Endodermal cell (in vitro differentiated cells): ENCODE measurements around the gene MPRIP. TPM values are rescaled to one million over a fixed set of nuclear protein-coding genes. Genes with fewer than 3 reads are reported as not detected.

ENCODE experiments used
- DNase-seq: peaks from one replicate; pipeline ENCODE4 v3.0.0-alpha.2; 2017
- H3K27ac ChIP-seq: 2 replicates; pipeline ENCODE4 v1.5.1; 2013; ENCODE audit warnings: mild to moderate bottlenecking, low read depth, low read length, moderate library complexity
- H3K27me3 ChIP-seq: 2 replicates; pipeline ENCODE4 v1.6.1; 2013; ENCODE audit warnings: mild to moderate bottlenecking, low read length, moderate library complexity; ENCODE audit not compliant: insufficient read depth, control insufficient read depth, poor library complexity, severe bottlenecking
- H3K36me3 ChIP-seq: 2 replicates; pipeline ENCODE4 v1.7.0; 2013; ENCODE audit warnings: mild to moderate bottlenecking, low read length, moderate library complexity; ENCODE audit not compliant: control insufficient read depth, insufficient read depth
- H3K4me1 ChIP-seq: one replicate; pipeline ENCODE4 v1.7.0; 2013; ENCODE audit warnings: low read length; ENCODE audit not compliant: control insufficient read depth, insufficient read depth
- H3K4me3 ChIP-seq: 2 replicates; pipeline ENCODE4 v1.5.1; 2013; ENCODE audit warnings: mild to moderate bottlenecking, low read length, moderate library complexity
- H3K9ac ChIP-seq: 2 replicates; pipeline ENCODE4 v1.6.1; 2013; ENCODE audit warnings: mild to moderate bottlenecking, low read length, moderate library complexity; ENCODE audit not compliant: poor library complexity, severe bottlenecking; ENCODE audit errors: extremely low read depth
- H3K9me3 ChIP-seq: 2 replicates; pipeline ENCODE4 v1.6.1; 2013; ENCODE audit warnings: mild to moderate bottlenecking, low read length, moderate library complexity; ENCODE audit not compliant: control insufficient read depth
- H3K27ac Mint-ChIP-seq: 2 replicates; pipeline ENCODE4 v1.8.0; 2020; ENCODE audit warnings: mixed read lengths
- H3K27me3 Mint-ChIP-seq: 2 replicates; pipeline ENCODE4 v1.8.0; 2021; ENCODE audit warnings: mild to moderate bottlenecking, mixed read lengths; ENCODE audit not compliant: insufficient read depth
- H3K36me3 Mint-ChIP-seq: 2 replicates; pipeline ENCODE4 v1.8.0; 2020; ENCODE audit warnings: low read depth, mixed read lengths
- H3K4me1 Mint-ChIP-seq: 2 replicates; pipeline ENCODE4 v1.8.0; 2020; ENCODE audit warnings: mixed read lengths
- H3K4me3 Mint-ChIP-seq: 2 replicates; pipeline ENCODE4 v1.8.0; 2020; ENCODE audit warnings: mild to moderate bottlenecking, moderate library complexity, mixed read lengths
- H3K9me3 Mint-ChIP-seq: 2 replicates; pipeline ENCODE4 v1.8.0; 2020; ENCODE audit warnings: mild to moderate bottlenecking, mixed read lengths
- WGBS, 2 experiments: methylation state at CpG; one replicate each; pipeline versions ENCODE4 v1.1.5 to v1.1.7; 2013; ENCODE audit warnings: missing lambda C conversion rate in 2 of 2, mixed read lengths in 1 of 2; ENCODE audit not compliant: insufficient coverage in 1 of 2, insufficient read length in 1 of 2; 5-methylcytosine and 5-hydroxymethylcytosine counted together
- total RNA-seq, 2 donors: library from RNA; stranded (reverse); fragmentation: NEBNext Ultra II Directional in 1 of 2; extraction: Animal tissue kit (Norgen Biotek cat#: 25700) in 1 of 2; gene quantifications; 2 replicates in 1 of 2; 3 replicates in 1 of 2; pipeline ENCODE4 v1.2.1, GENCODE V29; 2021
- TF ChIP-seq, protein P1 (sequence below): fragments of 200-600 bp; sonication (generic); conservative IDR thresholded peaks from 2 replicates; pipeline ENCODE4 v1.5.0; 2021; ENCODE audit warnings: antibody characterized with exemption, mild to moderate bottlenecking

MPRIP gene
- total RNA-seq, 2 donors from 2014 or later: 154 to 155 TPM

DNA sequence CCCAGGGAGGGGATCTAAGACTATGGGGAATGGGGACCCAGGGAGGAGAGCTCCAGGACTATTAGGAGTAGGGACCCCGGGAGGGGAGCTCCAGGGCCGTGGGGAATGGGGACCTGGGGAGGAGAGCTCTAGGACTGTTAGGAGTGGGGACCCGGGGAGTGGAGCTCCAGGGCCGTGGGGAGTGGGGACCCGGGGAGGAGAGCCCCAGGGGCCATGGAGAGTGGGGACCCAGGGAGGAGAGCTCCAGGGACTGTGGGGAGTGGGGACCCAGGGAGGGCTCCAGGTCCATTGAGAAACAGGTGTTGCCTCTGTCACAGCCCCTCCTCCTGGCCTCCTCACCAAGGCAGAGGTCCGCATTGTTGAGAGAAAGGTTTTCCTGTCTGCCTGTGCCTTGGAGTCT is 16.0 kb downstream of the MPRIP start:
- TF ChIP-seq, protein P1, sequence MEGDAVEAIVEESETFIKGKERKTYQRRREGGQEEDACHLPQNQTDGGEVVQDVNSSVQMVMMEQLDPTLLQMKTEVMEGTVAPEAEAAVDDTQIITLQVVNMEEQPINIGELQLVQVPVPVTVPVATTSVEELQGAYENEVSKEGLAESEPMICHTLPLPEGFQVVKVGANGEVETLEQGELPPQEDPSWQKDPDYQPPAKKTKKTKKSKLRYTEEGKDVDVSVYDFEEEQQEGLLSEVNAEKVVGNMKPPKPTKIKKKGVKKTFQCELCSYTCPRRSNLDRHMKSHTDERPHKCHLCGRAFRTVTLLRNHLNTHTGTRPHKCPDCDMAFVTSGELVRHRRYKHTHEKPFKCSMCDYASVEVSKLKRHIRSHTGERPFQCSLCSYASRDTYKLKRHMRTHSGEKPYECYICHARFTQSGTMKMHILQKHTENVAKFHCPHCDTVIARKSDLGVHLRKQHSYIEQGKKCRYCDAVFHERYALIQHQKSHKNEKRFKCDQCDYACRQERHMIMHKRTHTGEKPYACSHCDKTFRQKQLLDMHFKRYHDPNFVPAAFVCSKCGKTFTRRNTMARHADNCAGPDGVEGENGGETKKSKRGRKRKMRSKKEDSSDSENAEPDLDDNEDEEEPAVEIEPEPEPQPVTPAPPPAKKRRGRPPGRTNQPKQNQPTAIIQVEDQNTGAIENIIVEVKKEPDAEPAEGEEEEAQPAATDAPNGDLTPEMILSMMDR: no peak
- Histone ChIP-seq H3K36me3 (no peaks in the 10 kb centered on the region), H3K9ac (no peak overlapping the region), H3K27me3 (no peaks in the 10 kb centered on the region), H3K9me3 (no peaks in the 10 kb centered on the region), H3K27ac (no peak overlapping the region), H3K4me1 (no peaks in the 10 kb centered on the region), H3K4me3 (no peak overlapping the region)
- Mint-ChIP-seq H3K27me3 (no peaks in the 10 kb centered on the region), H3K4me3 (no peak overlapping the region), H3K27ac (no peak overlapping the region), H3K4me1 (peaks cover 3% of the 10 kb centered on the region), H3K36me3 (peaks cover 15% of the 10 kb centered on the region), H3K9me3 (peaks cover 2% of the 10 kb centered on the region)
- DNase-seq: peak; percentile 33
- 89 to 91% methylated on average over 3 to 6 of the region's 6 CpGs for WGBS, 2 experiments

DNA sequence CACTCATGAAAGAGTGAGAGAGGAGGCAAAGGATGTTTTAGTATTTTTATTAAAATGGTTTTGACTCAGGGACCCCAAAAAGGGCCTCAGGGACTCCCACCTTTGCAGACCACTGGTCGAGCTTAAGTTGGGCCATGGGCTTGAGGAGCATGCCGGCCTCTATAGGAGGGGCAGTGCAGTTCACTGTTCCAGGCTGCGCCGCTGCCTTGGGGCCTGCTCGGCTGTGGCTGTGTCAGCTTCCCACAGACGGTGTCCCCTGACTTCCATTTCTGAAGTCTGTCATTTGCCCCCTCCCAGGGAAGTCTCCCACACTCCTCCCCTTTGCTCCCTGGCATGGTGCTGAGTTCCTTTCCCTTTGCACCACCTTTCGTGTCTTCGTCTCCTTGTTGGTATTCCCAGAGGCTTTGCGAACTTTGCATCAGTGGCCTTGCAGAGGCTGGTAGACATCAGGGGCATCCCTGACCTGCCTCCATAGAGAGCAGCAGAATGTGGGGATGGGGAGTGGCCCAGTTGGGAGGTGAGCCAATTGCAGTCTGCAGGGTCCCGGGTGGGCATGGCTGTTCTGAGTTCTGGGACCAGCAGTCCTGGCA is 17.1 kb downstream of the MPRIP start:
- H3K9ac ChIP-seq: no peak overlapping the region

DNA sequence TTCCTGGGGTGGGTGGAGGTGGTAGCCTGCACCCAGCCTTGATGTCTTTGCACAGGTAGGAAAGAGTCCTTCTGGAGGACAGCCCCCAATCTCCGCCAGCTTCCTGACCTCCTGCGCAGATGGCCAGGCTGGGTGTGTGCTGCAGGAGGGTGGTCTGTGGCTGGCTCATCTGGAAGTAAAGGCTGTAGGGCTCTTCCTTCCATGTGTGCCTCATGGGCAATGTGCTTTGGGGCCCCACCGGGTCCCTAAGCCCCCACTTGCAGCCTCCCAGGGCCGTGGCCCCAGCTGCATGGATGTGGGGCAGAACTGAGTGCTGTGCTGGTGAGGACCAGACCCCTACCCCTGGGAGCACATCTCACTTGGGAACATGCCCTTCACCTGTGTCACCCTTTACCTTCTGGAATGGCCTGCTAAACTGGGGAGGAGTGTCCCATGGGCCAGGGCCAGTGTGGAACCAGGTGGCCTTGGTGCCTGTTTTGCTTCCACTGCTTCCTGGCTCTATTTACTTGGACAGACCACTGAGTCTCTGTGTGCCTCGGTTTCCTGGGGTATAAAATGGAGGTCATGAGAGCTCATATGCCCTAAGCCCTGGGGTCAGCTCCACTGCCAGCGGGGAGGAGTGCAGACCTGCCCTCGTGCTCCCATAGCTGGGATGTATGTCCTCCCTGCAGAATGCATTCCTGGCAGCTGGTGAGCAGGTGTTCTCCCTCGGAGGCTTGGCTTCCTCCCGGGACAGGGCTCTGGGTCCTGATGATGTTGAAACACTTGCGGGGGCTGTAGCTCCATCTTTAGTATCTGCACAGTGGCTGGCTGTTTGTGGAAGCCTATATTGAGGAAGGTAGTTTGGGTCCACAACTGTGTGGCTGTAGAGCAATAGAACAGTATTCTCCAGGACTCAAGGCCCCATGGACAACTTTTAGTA is 18.0 kb downstream of the MPRIP start:
- 94 to 98% methylated on average over 8 to 10 of the region's 10 CpGs for WGBS, 2 experiments
- H3K4me3 ChIP-seq: no peak overlapping the region
- Mint-ChIP-seq H3K27ac (no peak overlapping the region), H3K4me1 (peaks cover 3% of the 10 kb centered on the region), H3K4me3 (no peak overlapping the region), H3K27me3 (no peaks in the 10 kb centered on the region), H3K36me3 (peaks cover 3% of the 10 kb centered on the region), H3K9me3 (no peaks in the 10 kb centered on the region)
- no peaks in the 10 kb centered on the region for H3K9me3 ChIP-seq
- H3K36me3 ChIP-seq: no peaks in the 10 kb centered on the region
- H3K4me1 ChIP-seq: no peaks in the 10 kb centered on the region
- no peak overlapping the region for H3K9ac ChIP-seq
- peak; percentile 45 for DNase-seq
- H3K27me3 ChIP-seq: no peaks in the 10 kb centered on the region
- H3K27ac ChIP-seq: no peak overlapping the region
- TF ChIP-seq, protein P1: no peak

More for the DNA sequence above, 17.1 kb downstream of the MPRIP start:
- peaks cover 2% of the 10 kb centered on the region for H3K9me3 Mint-ChIP-seq
- 85 to 91% methylated on average over 6 to 10 of the region's 10 CpGs for whole genome bisulfite sequencing, 2 experiments
- no peaks in the 10 kb centered on the region for H3K27me3 Mint-ChIP-seq
- no peaks in the 10 kb centered on the region for H3K4me1 ChIP-seq
- H3K4me3 Mint-ChIP-seq: no peak overlapping the region
- TF ChIP-seq, protein P1: no peak
- H3K27me3 ChIP-seq: no peaks in the 10 kb centered on the region
- H3K36me3 ChIP-seq: no peaks in the 10 kb centered on the region
- H3K27ac ChIP-seq: no peak overlapping the region
- H3K27ac Mint-ChIP-seq: no peak overlapping the region
- H3K36me3 Mint-ChIP-seq: peaks cover 7% of the 10 kb centered on the region
- DNase-seq: peak; percentile 42
- H3K4me1 Mint-ChIP-seq: peaks cover 3% of the 10 kb centered on the region
- H3K9me3 ChIP-seq: no peaks in the 10 kb centered on the region
- H3K4me3 ChIP-seq: no peak overlapping the region
